H9 (cell line): Measurements from ENCODE around the gene ZER1. TPM values are rescaled to one million over a fixed set of nuclear protein-coding genes. Genes with fewer than 3 reads are reported as not detected.
A peak's percentile ranks its signal among the peaks of the same experiment; 100 is the strongest.

ENCODE experiments used
- DNase-seq: peaks from one replicate; pipeline ENCODE4 v3.0.0-alpha.2; 2017
- H2AFZ ChIP-seq: one replicate; pipeline ENCODE4 v1.6.1; 2013; ENCODE audit warnings: mild to moderate bottlenecking, low read length, control low read depth, moderate library complexity
- H2AK5ac ChIP-seq: 2 replicates; pipeline ENCODE4 v1.6.1; 2013; ENCODE audit warnings: low read length, control low read depth, mixed read lengths; ENCODE audit not compliant: insufficient read length
- H2BK120ac ChIP-seq: one replicate; pipeline ENCODE4 v1.6.1; 2013; ENCODE audit warnings: low read depth, mild to moderate bottlenecking, low read length, control low read depth, inconsistent platforms; ENCODE audit not compliant: poor library complexity, severe bottlenecking
- H2BK12ac ChIP-seq: 2 replicates; pipeline ENCODE4 v1.6.1; 2013; ENCODE audit warnings: low read length, control low read depth, mixed read lengths, low read depth; ENCODE audit not compliant: insufficient read length
- H2BK15ac ChIP-seq: 2 replicates; pipeline ENCODE4 v1.6.1; 2013; ENCODE audit warnings: low read depth, low read length, control low read depth
- H2BK20ac ChIP-seq: one replicate; pipeline ENCODE4 v1.6.1; 2013; ENCODE audit warnings: low read depth, mild to moderate bottlenecking, low read length, control low read depth, inconsistent platforms; ENCODE audit not compliant: poor library complexity, severe bottlenecking
- H2BK5ac ChIP-seq: 2 replicates; pipeline ENCODE4 v1.6.1; 2013; ENCODE audit warnings: low read length, control low read depth, mixed read lengths; ENCODE audit not compliant: insufficient read length
- H3K14ac ChIP-seq: 2 replicates; pipeline ENCODE4 v1.6.1; 2013; ENCODE audit warnings: low read length, control low read depth; ENCODE audit not compliant: insufficient read depth
- H3K18ac ChIP-seq: 2 replicates; pipeline ENCODE4 v1.6.1; 2013; ENCODE audit warnings: low read depth, mild to moderate bottlenecking, mixed read lengths, low read length, control low read depth; ENCODE audit not compliant: insufficient read length
- H3K23ac ChIP-seq: 2 replicates; pipeline ENCODE4 v1.6.1; 2013; ENCODE audit warnings: low read length, control low read depth, mixed read lengths, low read depth; ENCODE audit not compliant: insufficient read length
- H3K23me2 ChIP-seq: 2 replicates; pipeline ENCODE4 v1.6.1; 2013; ENCODE audit warnings: low read depth, mild to moderate bottlenecking, mixed read lengths, low read length, control low read depth; ENCODE audit not compliant: insufficient read length, poor library complexity, severe bottlenecking
- H3K27ac ChIP-seq: 2 replicates; pipeline ENCODE4 v1.5.1; 2013; ENCODE audit warnings: low read length, control low read depth, mixed read lengths, low read depth; ENCODE audit not compliant: insufficient read length
- H3K27me3 ChIP-seq: 2 replicates; pipeline ENCODE4 v1.6.1; 2013; ENCODE audit warnings: low read length, control low read depth, inconsistent platforms; ENCODE audit not compliant: insufficient read depth
- H3K4ac ChIP-seq: 2 replicates; pipeline ENCODE4 v1.6.1; 2013; ENCODE audit warnings: low read depth, mild to moderate bottlenecking, control low read depth, inconsistent platforms, low read length, moderate library complexity
- H3K4me1 ChIP-seq: 2 replicates; pipeline ENCODE4 v1.6.1; 2013; ENCODE audit warnings: low read length, control low read depth, inconsistent platforms; ENCODE audit not compliant: insufficient read depth
- H3K4me2 ChIP-seq: 2 replicates; pipeline ENCODE4 v1.6.1; 2013; ENCODE audit warnings: low read length, control low read depth, mixed read lengths; ENCODE audit not compliant: insufficient read length, insufficient read depth
- H3K56ac ChIP-seq: 2 replicates; pipeline ENCODE4 v1.6.1; 2013; ENCODE audit warnings: low read depth, mild to moderate bottlenecking, mixed read lengths, low read length, control low read depth; ENCODE audit not compliant: insufficient read length
- H3K79me1 ChIP-seq: 2 replicates; pipeline ENCODE4 v1.6.1; 2013; ENCODE audit warnings: low read depth, mild to moderate bottlenecking, moderate library complexity, low read length, control low read depth, inconsistent platforms; ENCODE audit not compliant: insufficient read depth, poor library complexity, severe bottlenecking
- H3K79me2 ChIP-seq: 2 replicates; pipeline ENCODE4 v1.6.1; 2013; ENCODE audit warnings: low read length, control low read depth, inconsistent platforms; ENCODE audit not compliant: insufficient read depth
- H3K9ac ChIP-seq: 2 replicates; pipeline ENCODE4 v1.6.1; 2013; ENCODE audit warnings: low read length, control low read depth, mixed read lengths; ENCODE audit not compliant: insufficient read length; ENCODE audit errors: extremely low read depth
- H3K9me3 ChIP-seq: one replicate; pipeline ENCODE4 v1.6.1; 2013; ENCODE audit warnings: low read depth, low read length, inconsistent platforms; ENCODE audit not compliant: control insufficient read depth
- H3T11ph ChIP-seq: one replicate; pipeline ENCODE4 v1.6.1; 2013; ENCODE audit warnings: mild to moderate bottlenecking, low read length, control low read depth, inconsistent platforms
- H4K20me1 ChIP-seq: one replicate; pipeline ENCODE4 v1.6.1; 2013; ENCODE audit not compliant: control insufficient read depth, insufficient read length, insufficient read depth
- H4K5ac ChIP-seq: 2 replicates; pipeline ENCODE4 v1.6.1; 2013; ENCODE audit warnings: low read depth, mild to moderate bottlenecking, mixed read lengths, low read length, control low read depth; ENCODE audit not compliant: insufficient read length
- H4K8ac ChIP-seq: replicated peaks from 2 replicates; pipeline ENCODE4 v1.6.1; 2013; ENCODE audit warnings: low read length, control low read depth, mixed read lengths, low read depth; ENCODE audit not compliant: insufficient read length
- H4K91ac ChIP-seq: 2 replicates; pipeline ENCODE4 v1.6.1; 2013; ENCODE audit warnings: low read depth, mild to moderate bottlenecking, moderate library complexity, mixed read lengths, low read length, control low read depth; ENCODE audit not compliant: insufficient read length
- H3K27ac Mint-ChIP-seq, 3 experiments: 2 replicates in 2 of 3; 3 replicates in 1 of 3; pipeline ENCODE4 v1.8.0; 2020 to 2021; ENCODE audit warnings: mixed read lengths in 3 of 3, mild to moderate bottlenecking in 1 of 3, moderate library complexity in 1 of 3
- H3K27me3 Mint-ChIP-seq: 2 replicates; pipeline ENCODE4 v1.8.0; 2021; ENCODE audit warnings: low read depth, mild to moderate bottlenecking, moderate library complexity, mixed read lengths
- H3K36me3 Mint-ChIP-seq, 3 experiments: 2 replicates in 2 of 3; 3 replicates in 1 of 3; pipeline ENCODE4 v1.8.0; 2020 to 2021; ENCODE audit warnings: low read depth in 3 of 3, mixed read lengths in 3 of 3; ENCODE audit not compliant: insufficient read depth in 1 of 3
- H3K4me1 Mint-ChIP-seq, 2 experiments: 2 replicates each; pipeline ENCODE4 v1.8.0; 2020; ENCODE audit warnings: mixed read lengths in 2 of 2
- H3K4me3 Mint-ChIP-seq, 2 experiments: 2 replicates in 1 of 2; 3 replicates in 1 of 2; pipeline ENCODE4 v1.8.0; 2020 to 2021; ENCODE audit warnings: mild to moderate bottlenecking in 2 of 2, mixed read lengths in 2 of 2, moderate library complexity in 1 of 2
- H3K9me3 Mint-ChIP-seq, 2 experiments: 2 replicates in 1 of 2; 3 replicates in 1 of 2; pipeline ENCODE4 v1.8.0; 2020; ENCODE audit warnings: mild to moderate bottlenecking in 2 of 2, mixed read lengths in 2 of 2, moderate library complexity in 1 of 2
- WGBS: extraction: QIAGEN DNeasy Blood & Tissue Kit; methylation state at CpG from one replicate; pipeline ENCODE4 v1.1.7; 2013; ENCODE audit warnings: missing lambda C conversion rate, low lambda C conversion rate, mixed read lengths; ENCODE audit not compliant: insufficient read length; ENCODE audit errors: extremely low coverage; 5-methylcytosine and 5-hydroxymethylcytosine counted together
- total RNA-seq: library from RNA; stranded (reverse); gene quantifications from 2 replicates; pipeline ENCODE4 v1.2.1, GENCODE V29; 2021
- TF ChIP-seq, protein P1 (sequence below): fragments of 200-600 bp; sonication (generic); conservative IDR thresholded peaks from 3 replicates; pipeline ENCODE4 v1.8.0; 2021; ENCODE audit warnings: antibody characterized with exemption, mild to moderate bottlenecking

Gene ZER1
- total RNA-seq, 1 experiment from 2014 or later: 24.2 TPM

DNA sequence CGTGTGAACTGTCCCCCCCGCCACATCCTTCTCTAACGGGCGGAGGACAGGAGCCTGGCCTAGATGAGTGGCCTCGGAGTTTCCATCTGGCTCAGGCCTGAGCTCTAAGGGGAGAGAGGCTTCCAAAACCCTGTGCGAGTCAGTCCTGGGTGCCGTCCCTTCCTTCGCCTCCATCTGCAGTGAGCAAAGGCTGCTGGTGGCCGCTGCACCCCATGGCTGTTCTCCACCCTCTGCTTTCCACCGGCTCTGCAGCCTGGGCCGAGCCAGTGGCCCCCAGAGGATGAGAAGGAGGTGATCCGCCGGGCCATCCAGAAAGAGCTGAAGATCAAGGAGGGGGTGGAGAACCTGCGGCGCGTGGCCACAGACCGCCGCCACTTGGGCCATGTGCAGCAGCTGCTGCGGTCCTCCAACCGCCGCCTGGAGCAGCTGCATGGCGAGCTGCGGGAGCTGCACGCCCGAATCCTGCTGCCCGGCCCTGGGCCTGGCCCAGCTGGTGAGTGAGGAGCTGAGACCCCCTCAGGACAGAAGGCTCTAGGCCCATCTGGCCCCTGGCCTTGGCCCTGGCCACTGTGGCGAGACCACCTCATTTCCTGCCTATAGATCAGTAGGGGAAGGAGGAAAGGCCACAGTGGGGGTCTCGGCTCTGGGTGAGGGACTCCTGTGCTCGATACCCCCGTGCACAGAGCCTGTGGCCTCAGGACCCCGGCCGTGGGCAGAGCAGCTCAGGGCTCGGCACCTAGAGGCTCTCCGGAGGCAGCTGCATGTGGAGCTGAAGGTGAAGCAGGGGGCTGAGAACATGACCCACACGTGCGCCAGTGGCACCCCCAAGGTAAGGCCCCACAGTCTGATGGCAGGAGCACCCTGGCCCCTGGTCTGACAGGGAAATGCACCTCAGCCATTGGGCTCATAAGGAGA lies 66.4 kb downstream of the ZER1 start:
- Histone ChIP-seq H2AK5ac (no peak overlapping the region), H3K27me3 (no peaks in the 10 kb centered on the region), H3K9me3 (no peaks in the 10 kb centered on the region), H3K9ac (no peak overlapping the region), H3K56ac (no peak overlapping the region), H2BK120ac (no peak overlapping the region), H3K23ac (no peak overlapping the region), H3K4ac (no peak overlapping the region), H3K79me2 (no peaks in the 10 kb centered on the region), H3K79me1 (no peaks in the 10 kb centered on the region), H2BK20ac (no peak overlapping the region), H2BK12ac (no peak overlapping the region), H2AFZ (no peak overlapping the region), H3K27ac (no peak overlapping the region), H3K4me1 (no peaks in the 10 kb centered on the region), H4K20me1 (no peaks in the 10 kb centered on the region), H3K23me2 (peaks cover 7% of the 10 kb centered on the region), H3K18ac (no peak overlapping the region), H2BK5ac (no peak overlapping the region), H3K14ac (no peak overlapping the region), H4K8ac (no peak overlapping the region), H2BK15ac (no peak overlapping the region), H3K4me2 (no peak overlapping the region), H4K91ac (no peak overlapping the region), H3T11ph (no peak overlapping the region), H4K5ac (no peak overlapping the region)
- no peaks in the 10 kb centered on the region; the same call in 1 of the 2 replicates for H3K27me3 Mint-ChIP-seq
- TF ChIP-seq, protein P1, sequence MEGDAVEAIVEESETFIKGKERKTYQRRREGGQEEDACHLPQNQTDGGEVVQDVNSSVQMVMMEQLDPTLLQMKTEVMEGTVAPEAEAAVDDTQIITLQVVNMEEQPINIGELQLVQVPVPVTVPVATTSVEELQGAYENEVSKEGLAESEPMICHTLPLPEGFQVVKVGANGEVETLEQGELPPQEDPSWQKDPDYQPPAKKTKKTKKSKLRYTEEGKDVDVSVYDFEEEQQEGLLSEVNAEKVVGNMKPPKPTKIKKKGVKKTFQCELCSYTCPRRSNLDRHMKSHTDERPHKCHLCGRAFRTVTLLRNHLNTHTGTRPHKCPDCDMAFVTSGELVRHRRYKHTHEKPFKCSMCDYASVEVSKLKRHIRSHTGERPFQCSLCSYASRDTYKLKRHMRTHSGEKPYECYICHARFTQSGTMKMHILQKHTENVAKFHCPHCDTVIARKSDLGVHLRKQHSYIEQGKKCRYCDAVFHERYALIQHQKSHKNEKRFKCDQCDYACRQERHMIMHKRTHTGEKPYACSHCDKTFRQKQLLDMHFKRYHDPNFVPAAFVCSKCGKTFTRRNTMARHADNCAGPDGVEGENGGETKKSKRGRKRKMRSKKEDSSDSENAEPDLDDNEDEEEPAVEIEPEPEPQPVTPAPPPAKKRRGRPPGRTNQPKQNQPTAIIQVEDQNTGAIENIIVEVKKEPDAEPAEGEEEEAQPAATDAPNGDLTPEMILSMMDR: no peak
- no peak overlapping the region; a peak in 1 of 5 replicates for H3K4me3 Mint-ChIP-seq
- no peak overlapping the region for H3K27ac Mint-ChIP-seq
- DNase-seq: peak; percentile 26
- peaks cover 2% of the 10 kb centered on the region in 2 experiments; a peak in 1 of 5 replicates for H3K9me3 Mint-ChIP-seq
- H3K4me1 Mint-ChIP-seq: peaks cover 2 to 7% of the 10 kb centered on the region in 2 experiments; a peak in 3 of 4 replicates
- no CpG with 5 or more reads among the region's 36 CpGs for WGBS
- peaks cover 3 to 8% (median 4%) of the 10 kb centered on the region in 3 experiments; a peak in 3 of 7 replicates for H3K36me3 Mint-ChIP-seq
